Hindlimb muscle (tissue), 1 donor: ENCODE data around the gene FGF4. TPM values are rescaled to one million over a fixed set of nuclear protein-coding genes. Genes with fewer than 3 reads are reported as not detected.

ENCODE experiments used
- DNase-seq: peaks from one replicate; pipeline ENCODE4 v3.0.0-alpha.2; 2013
- polyA plus RNA-seq: library from polyadenylated mRNA; unstranded; fragments of 120-200 nt; gene quantifications from one replicate; pipeline ENCODE4 v1.2.1, GENCODE V29; 2013; ENCODE audit not compliant: insufficient read length

Gene FGF4
- 8.1 TPM for polyA plus RNA-seq

DNA sequence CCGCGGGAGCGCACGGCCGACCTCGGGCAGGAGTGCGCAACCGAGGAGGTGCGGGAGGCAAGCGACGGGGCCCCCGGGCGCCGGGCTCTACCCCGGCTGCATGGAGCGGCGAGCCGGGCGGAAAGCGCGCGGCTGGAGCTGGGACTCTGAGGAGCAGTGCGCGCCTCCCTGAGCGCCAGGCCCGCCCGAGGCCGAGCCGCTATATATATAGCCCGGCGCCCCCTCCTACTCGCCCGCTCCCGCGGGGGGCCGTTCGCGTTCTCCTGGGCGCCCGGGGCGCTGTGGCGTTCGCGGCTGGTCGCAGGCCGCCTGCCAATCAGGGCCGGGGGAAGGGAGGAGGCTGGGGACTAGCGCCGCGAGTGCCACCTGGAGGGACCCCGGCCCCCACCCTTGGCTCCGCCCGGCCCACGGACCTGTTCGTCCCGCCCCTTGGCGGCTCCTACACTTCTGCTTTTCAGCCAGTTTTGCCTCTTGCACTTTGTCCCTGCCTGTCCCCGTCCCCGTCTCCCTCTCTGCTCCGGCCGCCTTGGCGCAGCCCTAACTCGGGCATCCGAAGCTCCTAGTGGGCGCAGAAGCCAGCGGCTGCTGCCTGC lies at the start of gene FGF4:
TSS of gene FGF4 (minus strand) at position 179 of the 593 bp plus-strand sequence. CDS start 257 bp downstream, outside the sequence.
- no peak for DNase-seq

DNA sequence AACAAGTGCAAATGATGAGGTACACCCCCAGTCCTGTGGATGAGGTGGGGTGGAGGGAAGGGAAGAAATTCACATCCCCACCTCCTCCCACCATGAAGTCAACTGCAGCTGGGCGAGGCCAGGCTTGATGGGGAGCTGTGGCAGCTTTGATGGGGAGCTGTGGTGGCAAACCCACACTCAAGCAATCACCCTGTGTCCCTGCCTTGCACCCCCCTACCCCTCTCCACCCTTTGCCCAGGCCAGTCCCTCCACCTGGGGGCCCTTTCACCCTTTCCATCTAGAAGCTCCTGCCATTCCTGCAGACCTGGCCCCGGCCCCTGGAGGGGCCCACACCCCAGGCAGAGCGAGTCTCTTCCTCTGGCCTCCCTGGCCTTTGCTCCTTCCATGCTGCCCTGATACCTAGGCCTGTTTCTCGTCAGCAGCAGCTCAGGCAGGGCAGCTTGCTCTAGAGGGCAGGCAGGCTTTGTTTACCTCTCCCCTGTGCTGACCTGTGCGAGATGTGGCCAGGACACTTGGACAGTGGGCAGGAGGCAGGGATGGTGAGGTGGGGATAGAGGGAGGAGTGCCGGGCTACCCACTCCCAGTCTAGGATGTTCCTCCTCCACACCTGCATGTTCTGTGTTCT lies 48.6 kb upstream of the FGF4 start:
- no peak for DNase-seq

DNA sequence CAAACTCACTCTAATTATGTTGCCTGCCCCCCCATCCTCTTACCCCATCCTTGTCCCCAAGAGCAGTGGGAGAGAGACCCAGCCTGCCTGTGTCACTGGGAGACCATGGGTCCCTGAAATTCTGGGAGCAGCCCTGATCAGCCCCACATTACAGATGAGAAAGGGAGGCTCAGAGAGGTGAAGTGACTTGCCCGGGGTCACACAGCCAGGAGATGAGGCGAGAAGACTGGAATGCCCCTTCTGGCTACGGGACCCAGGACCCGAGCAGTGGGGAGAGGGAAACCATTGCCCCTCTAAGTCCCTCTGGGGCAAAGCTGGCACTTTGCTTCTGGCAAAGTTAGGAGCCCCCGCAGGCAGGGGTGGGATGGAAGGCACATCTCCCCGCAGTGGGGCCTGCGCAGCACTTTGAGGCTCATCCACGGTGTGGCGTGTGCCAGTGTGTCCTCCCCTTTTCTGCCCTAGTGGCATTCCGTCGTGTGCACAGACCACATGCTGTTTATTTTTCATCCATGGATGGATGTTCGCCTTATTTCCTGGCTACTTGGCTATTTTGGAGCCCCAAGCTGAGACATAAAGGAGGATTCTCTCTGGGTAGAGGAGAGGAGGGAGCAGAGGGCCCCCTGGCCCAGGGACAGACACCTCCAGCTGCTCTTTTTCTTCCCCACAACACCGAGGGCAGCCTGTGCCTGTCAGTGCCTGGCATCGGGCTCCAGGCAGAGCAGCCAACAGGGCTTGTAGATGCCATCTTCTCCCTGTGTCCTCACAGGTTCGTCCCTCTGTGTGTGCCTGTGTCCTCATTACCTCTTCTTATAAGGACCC lies 47.7 kb upstream of the FGF4 start:
- no peak for DNase-seq

DNA sequence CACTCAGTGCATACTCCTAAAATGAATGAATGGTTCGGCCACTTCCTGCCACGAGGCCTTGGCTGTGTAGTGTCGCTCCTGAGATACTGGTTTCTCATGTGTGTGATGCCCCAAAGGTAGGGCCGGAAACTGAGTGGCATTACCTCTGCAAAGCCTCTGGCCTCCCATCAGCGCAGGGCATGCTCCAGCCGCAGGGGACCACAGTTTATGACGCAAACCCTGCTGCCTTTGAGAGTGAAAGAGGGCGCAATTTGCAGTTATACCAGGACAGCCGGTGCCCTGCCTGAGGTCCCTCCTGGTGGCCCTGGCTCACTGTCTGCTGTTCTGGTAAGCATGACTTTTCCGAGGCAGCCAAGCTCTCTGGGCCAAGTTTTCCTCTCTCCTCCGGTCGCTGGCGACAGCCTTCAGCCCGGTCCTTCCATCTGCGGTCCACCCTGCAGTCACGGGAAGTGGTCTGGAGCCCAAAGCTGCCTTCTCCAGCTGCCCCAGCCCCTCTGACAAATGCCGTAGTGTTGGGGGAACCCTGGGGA lies 46.4 kb upstream of the FGF4 start:
- no peak for DNase-seq

GRCh38 chr11:69820441-69820840 lies 45.3 kb upstream of the FGF4 start:
- DNase-seq, result no peak

GRCh38 chr11:69819541-69820070 lies 44.5 kb upstream of the FGF4 start:
- DNase-seq, result no peak

- no peak for DNase-seq
Measured at GRCh38 chr11:69818603-69819441, 43.7 kb upstream of the FGF4 start, which contains the start of gene FGF3. Gene FGF3, minus strand, starts transcription at chr11:69819416. Its CDS starts 483 bp downstream, at chr11:69818933.

DNA sequence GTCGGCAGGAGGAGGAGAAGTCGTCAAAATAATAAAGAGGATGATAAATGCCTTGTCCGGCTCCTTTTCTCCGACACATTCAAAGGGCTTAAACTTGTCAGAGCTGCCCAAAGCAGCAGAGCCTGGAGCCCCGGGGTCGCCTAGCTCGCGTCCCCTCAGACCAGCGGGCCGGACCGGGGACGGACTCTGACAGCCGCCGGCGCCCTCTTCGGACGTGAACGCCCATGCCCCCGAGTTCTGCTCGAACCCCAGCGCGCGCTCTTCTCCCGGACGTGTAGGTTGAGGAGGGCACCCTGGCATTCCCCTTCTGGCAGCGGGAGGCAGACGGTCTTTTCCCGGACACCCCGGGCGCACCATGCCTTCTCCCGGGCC lies 43.1 kb upstream of the FGF4 start:
- DNase-seq, result no peak

DNA sequence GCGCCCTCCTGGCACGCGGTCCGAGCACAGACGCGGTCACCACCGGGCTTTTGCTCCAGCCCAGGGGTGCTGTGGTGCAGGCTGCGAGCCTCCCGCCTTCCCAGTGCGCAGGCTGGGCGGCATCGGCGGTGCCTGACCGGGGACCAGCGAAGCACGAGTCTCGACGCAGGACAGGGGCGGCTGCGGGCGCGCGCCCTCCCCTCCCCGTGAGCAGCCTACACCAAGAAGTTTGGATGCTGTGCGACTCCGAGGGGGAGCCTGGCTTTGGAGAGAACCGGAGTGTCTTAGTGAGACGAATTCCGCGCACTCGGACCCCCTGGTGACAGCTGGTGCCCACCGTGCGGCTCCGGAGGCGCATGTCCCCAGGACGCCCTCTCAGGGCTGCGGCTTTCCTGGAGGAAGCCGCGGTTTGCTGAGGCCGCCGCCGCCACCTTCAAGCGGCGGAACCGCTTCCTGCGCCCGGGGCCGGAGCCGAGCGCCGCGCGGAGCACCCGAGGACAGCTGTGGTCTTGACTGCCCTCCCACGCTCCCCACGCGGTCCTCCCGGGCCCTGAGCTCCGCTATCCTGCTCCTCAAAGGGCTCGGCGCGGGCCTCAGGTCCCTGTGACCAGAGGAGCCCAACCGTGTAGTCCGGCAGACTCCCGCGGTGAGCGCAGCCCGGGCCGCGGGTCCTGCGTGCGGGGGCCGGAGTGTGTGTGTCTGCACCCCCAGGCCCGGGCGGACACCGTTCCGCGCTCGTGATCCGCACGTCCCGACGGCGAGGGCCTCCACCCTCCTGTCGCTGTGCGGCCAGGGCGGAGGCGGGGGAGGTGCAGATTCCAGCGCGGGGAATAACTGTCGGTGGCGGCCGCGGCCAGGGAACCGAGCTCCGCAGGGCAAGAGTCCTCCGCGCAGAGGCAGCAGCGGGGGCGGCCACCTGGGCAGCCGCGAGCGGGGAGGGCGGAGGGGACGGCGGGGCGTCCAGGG lies 42.4 kb upstream of the FGF4 start:
- DNase-seq, result no peak

DNA sequence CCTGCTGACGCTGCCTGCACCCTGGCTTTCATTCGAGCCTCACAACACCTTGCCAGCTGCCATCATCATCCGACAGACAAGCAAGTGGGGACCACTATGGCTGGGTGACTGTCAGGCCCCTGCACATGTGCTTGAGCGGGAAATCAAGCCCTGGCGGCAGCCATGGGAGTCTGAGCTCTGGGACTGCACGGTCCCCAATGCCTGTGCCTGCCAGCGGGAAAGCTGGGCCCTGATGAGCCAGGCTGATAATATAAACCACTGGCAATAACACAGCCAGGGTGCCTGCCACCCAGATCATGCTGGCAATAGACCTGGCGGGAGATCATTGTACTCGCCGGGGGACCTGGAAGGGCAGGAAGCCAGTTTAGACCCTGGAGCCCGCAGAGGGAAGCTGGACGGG lies 41.5 kb upstream of the FGF4 start:
- DNase-seq, result no peak

DNA sequence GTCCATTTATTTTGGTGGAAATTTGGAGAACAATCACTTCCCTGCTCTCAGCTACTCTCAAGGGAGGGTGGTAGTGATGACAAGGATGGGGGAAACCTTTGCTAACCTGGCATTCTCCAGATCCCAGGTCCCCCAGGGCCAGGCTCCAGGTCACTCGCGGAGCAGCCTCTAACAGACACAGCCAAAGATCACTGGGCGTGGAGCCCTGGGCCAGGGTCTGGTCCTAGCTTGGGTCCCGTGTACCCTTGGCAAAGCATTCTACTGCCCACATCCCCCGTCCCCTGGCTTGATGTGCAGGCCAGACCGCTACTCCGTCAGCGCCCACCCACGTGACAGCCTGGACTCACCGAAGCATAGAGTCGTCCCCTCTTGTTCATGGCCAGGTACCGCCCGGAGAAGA lies 40.8 kb upstream of the FGF4 start:
- no peak for DNase-seq

DNA sequence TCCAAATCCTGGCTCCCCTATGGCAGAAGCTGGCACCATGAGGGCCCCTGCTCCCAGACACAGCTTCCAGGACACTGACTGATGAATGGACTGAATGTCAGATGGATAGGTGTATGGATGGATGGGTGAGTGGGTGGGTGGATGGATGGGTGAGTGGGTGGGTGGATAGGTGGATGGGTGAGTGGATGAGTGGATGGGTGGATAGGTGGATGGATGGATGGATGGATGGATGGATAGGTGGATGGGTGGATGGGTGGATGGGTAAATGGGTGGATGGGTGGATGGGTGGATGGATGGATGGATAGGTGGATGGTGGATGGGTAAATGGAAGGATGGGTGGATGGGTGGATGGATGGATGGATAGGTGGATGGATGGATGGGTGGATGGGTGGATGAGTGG lies 39.8 kb upstream of the FGF4 start:
- DNase-seq, result no peak

DNA sequence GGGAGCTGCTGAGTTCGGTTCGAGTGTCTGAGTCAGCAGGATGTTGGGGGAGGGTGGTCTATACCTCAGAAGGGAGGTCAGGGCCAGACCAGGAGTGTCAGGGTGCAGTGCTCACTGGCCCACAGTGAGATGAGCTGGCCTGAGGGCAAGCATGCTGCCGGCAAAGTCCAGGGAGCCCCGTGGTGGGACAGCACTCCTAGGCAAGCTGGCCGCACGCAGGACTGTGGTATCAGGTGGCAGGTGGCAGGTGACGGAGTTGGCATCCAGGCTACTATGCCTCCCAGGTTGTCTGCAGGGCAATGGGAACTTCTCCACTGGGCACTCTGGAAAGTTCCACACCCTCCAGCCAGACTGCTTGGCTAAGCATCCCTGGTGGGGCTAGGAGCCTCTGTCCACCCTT lies 39.3 kb upstream of the FGF4 start:
- DNase-seq, result no peak

DNA sequence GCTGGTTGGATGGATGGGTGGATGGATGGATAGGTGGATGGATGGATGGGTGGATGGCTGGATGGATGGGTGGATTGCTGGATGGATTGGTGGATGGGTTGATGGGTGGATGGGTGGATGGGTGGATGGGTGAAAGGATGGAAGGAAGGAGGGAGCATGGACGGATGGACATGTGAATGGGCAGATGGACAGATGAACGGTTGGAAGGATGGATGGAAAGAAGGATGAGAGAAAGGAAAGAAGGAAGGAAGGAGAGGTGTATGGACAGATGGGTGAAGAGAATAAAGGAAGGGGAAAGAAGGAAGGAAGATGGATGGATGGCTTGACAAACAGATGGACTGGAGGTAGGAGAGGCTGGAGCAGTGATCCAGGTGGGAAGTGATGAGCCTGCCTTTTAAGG lies 38.7 kb upstream of the FGF4 start:
- no peak for DNase-seq

DNA sequence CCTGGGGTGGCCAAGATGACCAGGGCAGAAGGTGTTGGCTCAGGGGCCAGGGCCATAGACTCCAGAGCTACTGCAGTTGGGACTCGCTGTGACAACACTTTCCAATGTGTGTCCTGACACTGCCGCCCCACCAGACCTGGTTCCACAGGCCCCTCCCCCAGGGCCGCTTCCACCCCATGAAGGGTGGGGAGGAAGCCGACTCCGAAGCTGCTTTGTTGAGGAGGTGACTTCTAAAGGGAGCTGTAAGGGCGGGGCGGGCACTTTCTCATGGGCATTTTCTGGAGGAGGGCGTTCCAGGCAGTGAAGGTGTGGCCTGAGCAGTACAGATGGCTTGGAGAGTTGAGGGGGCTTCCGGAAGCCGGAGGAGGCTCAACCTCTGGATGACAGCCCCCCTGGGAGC lies 37.8 kb upstream of the FGF4 start:
- DNase-seq, result no peak

DNA sequence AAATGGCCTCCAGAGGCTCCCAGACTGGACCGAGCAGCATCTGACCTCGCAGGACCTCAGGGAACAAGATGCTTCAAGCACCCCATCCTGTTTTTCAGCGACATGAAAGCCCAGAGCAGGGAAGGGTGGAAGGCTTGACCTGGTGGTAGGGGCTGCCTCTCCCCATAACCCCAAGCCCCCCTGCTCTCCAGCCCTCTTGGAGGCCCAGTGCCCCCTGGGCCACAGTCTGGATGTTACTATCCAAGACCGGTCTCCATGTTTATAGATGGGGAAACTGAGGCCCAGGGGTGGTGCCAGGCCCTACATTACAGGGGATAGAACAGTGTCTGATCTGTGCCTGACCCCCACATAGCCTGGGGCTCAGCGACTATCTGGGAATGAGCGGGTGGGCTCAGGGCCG lies 37.1 kb upstream of the FGF4 start:
- DNase-seq, result no peak

DNA sequence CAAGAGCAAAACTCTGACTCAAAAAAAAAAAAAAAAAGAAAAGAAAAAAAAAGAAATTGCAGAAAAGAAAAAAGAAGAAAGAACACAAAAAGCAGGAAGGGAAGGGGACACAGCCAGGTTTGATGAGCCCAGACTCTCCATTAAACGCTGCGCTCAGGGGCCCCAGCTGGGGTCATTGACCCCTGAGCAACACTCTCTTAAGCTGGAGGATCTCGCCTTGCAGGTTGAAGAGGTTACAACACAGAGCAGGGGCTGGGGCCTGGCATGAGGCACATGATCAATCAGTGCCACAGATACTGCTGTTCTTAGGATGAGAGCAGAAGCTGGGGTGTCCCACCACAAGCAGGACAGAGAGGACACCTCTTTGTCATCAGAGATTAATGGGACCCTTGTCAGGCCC lies 36.3 kb upstream of the FGF4 start:
- no peak for DNase-seq

DNA sequence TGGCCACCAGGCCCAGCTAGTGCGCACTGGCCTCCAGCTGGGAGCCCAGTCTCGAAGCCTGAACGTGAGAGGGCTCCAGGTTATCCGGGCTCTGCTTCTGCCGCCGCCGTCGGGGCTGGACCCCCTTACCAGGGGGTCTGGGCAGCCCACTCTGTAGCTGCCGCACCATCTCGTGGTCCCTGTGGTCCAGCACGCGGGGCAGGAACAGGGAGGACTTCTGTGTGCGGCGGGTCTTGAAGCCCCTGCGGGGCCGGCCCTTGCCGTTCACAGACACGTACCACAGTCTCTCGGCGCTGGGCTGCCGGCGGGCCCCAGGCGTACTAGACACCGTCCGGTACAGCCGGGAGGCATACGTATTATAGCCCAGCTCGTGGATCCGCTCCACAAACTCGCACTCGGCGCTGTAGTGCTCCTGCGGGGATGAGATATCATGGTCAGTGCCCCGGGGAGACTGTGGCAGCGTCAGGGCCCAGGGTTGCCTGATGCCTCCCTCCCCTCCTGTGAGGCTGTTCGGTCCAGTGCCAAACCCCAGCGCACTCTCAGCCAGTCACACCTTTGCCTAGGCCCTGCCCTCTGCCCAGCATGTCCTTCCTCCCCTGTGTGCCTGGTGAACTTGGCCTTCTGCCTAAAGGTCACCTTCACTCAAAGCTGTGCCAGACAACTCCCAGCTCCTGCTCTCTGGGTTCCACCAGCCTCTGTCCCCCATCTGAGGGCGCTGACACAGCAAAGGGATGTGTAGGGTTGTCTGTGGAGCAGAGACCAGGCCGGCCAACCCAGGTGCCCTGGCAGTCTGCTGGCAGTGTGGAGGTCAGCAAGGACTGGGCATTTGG lies 35.4 kb upstream of the FGF4 start:
- DNase-seq, result no peak

DNA sequence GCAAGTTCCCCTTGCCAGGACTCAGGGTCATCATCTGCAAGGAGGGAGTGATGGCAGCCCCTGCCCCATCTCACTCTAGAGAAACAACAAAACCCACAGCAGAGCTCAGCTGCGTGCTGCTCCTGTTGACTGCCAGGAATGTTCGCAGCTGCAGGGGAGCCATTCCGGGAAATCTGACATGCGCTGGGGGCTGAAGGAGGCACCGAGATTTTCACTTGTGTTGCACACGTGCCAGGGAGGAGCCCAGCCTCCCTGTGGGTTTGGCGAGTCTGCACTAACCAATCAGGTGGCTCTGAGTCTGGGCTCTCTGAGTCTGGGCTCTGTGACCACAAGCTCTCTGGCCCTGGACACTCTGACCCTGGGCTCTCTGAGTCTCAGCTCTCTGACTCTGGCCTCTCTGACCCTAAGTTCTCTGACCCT lies 33.5 kb upstream of the FGF4 start:
- DNase-seq, result no peak
